Astrocyte of the hippocampus (primary cell): ENCODE measurements around the gene CIAO3.
A peak's percentile ranks its signal among the peaks of the same experiment; 100 is the strongest.

Source experiments
- DNase-seq: peaks from one replicate; pipeline ENCODE4 v3.0.0; 2011; ENCODE audit warnings: low read depth, low spot score

The CIAO3 gene

GRCh38 chr16:735982-736453, 4.8 kb downstream of the CIAO3 start:
- DNase-seq: no peak

- no peak for DNase-seq
Observed at GRCh38 chr16:734981-735881, 5.6 kb downstream of the CIAO3 start.

- no peak for DNase-seq
Observed at GRCh38 chr16:734208-734980, 6.4 kb downstream of the CIAO3 start.

- DNase-seq: no peak
Observed at GRCh38 chr16:733382-734207, 7.2 kb downstream of the CIAO3 start.

- DNase-seq: no peak
Observed at GRCh38 chr16:732936-733335, 7.9 kb downstream of the CIAO3 start.

- DNase-seq: no peak
Observed at GRCh38 chr16:732332-732731, 8.5 kb downstream of the CIAO3 start.

- DNase-seq: no peak
Observed at GRCh38 chr16:730666-731509, 9.9 kb downstream of the CIAO3 start.

GRCh38 chr16:729768-730665, 10.8 kb downstream of the CIAO3 start:
- DNase-seq: no peak

- no peak for DNase-seq
Observed at GRCh38 chr16:728890-729744, 11.7 kb downstream of the CIAO3 start.

- peak; percentile 90 for DNase-seq
Observed at GRCh38 chr16:728131-728889, 12.5 kb downstream of the CIAO3 start.

- DNase-seq: no peak
Observed at GRCh38 chr16:727291-727977, 13.4 kb downstream of the CIAO3 start.

GRCh38 chr16:726438-727290, 14.1 kb downstream of the CIAO3 start, which contains the start of the genes CCDC78 and HAGHL:
TSS of gene CCDC78 (minus strand) at chr16:726443. CDS start at chr16:726367, 76 bp downstream.
TSS of gene HAGHL (plus strand) at chr16:727106. CDS start at chr16:727510, 404 bp downstream.
- peak; percentile 70 for DNase-seq

GRCh38 chr16:726188-726437, 14.7 kb downstream of the CIAO3 start:
- no peak for DNase-seq

GRCh38 chr16:725463-726187, 15.2 kb downstream of the CIAO3 start:
- no peak for DNase-seq

- DNase-seq: no peak
Observed at GRCh38 chr16:725041-725376, 15.8 kb downstream of the CIAO3 start.
